NCI-H2227 treated with DMSO at 0.1 percent for 48 hours (cell line): ENCODE results near the gene USP20.
A peak's percentile ranks its signal among the peaks of the same experiment; 100 is the strongest.

ENCODE experiments used
- DNase-seq: peaks from one replicate; lab custom pipeline; 2025; lab: John Stamatoyannopoulos, UW

USP20 gene

DNA sequence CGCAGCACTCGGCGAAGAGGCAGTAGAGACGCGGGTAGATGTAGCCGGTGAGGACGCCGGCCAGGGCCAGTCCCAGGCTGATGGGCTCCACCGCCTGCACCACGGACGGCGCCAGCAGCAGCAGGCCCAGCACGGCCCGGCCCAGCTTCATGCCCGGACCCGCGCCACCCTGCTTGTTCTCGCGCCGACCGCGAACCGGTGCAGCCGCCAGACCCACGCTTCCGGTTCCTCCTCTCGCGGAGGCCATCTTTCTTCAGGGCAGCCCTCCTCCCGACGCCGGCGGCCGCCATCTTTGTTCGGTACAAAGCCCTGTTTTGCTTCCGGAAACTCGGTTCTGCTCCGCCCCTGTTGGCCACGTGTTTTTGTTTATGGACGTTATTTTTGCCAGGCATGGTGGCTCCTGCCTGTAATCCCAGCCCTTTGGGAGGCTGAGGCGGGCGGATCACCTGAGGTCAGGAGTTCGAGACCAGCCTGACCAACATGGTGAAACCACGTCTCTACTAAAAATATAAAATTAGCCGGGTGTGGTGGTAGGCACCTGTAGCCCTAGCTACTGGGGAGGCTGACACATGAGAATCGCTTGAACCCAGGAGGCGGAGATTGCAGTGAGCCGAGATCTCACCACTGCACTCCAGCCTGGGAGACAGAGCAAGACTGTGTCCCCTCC is 11.2 kb upstream of the USP20 start, which contains the start of gene TOR1A:
Gene TOR1A, minus strand, starts transcription at position 202 of the 667 bp plus-strand sequence. Its CDS starts 51 bp downstream, at position 151.
- peak; percentile 81 for DNase-seq

DNA sequence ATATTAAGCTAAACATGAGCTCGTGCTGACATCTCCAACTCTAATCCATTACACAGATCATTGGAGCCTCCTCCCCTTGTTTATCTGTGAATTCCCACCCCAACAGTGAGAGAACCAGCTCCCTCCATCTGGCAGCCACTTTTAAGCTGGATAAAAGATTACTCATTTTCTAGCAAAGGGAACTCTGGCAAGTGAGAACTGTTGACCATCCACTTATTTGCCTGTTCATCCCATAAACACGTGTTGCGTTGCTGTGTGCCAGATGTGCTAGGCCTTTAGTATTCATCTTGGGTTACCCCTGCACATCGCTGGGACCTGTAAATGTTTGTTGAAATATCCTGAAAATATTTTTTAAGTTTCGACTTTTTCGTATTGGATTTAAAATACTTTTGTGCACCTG is 8.9 kb upstream of the USP20 start:
- DNase-seq, result no peak

DNA sequence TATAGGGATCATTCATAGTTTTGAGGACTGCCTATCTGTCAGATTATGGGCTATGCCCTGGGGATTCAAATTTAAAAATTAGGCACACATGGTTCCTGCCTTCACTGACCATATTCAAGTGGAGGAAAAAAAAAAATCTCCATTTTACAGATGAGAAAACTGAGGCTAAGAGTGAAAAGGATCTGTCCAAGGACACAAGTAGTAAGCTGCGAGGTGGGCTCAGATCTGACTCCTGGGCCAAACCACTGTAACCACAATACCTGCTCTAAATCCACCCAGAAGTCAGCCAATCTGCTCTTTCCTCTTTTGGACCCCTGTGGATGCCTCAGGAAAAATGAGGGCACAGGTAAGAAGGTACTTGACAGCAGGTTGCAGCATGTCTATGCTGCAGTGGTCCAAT is 8.5 kb upstream of the USP20 start:
- DNase-seq, result no peak

DNA sequence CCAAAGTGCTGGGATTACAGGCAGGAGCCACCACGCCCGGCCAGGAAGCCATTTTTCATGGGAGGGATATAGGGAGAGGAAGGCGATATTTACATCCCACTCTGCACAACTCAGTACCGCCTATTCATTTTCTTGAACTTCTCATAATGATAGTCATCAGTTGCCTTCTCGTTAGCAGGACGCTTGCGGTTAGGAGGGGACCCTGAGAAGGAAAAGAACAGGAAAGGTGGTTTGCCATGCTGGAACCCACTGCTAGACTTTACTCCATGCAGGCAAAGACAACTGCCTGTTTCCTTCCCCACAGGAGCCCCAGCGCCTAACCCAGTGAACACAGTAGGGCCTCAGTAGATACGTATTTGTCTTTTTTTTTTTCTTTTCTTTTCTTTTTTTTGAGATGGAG is 7.2 kb upstream of the USP20 start:
- DNase-seq, result no peak

DNA sequence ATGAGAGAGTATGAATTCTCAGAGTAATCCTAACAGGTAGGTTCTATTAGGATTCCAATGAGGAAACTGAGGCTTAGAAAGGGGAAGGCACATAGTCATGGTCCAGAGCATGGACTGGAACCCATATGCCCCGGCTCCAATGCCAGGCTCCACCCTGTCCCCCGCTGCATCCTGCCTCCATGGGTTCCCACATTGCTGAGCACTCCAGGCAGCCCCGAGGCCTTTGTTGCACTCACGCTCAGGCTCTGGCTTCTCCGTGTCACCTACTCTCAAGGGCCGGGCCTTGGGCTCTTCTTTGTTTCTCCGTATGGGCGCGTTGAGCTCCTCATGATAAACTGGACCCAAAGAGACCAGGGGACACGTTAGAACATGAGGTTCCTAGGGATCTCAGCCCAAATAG is 6.3 kb upstream of the USP20 start:
- DNase-seq, result no peak

DNA sequence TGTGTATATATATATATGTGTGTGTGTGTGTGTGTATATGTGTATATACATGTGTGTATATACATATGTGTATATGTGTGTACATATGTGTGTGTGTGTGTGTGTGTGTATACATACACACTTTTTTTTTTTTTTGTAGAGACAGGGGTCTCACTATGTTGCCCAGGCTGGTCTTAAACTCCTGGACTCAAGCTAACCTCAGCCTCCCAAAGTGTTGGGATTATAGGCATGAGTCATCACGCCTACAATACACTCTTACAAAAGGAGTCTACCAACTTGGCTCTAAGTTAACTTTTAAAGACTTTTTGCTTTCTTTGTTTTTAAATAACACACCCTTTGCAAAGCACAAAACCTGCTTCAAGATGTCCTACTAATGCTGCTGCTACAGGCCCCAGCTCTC is 2.3 kb upstream of the USP20 start:
- DNase-seq, result no peak

DNA sequence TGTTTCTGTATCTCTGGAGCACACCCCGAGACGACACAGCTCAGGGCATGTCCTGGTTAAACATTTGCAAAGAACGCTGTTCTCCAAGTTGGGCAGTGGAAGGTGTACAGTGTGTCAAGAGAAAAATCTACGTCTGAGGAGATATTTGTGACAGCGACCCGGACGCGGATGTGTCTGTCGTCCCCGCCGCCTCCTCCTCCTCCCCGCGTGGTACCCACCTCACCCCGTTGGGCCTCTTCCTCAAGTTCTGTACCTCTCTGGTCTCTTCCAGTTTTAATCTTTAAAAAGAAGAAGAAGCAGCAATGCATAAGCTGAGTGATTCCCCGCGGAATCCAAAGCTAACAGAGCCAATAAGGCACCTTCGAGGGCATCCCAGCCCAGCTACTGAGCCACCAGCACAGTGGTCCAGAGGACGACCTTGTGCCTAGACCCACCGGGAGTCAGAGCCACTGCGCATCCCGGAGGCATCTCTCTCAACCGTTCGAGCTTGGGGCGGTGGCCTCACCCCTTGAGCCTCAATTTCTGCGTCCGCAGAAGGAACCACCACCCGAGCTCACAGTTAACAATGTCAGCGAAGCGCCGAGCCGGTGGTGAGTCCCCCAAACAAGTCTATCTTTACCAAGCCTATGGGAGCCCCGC is 650 bp upstream of the USP20 start:
- DNase-seq, result no peak

DNA sequence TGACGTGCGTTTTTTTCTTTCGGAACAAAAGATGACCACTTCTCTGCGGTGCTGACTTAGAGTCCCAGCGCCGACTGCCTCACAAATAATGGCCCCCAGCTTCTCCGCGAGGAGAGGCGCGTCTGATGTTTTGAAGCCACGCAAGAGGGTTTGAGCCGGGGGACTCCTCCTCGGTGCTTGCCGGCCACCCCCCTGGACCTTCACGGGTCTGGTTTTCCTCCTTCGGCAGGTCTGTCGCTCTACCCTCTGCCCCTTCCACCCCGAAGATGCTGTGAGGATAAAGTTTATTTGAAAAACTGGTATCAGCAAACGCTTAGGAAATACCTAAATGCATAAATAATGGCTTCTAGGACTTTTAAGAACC is 584 bp downstream of the USP20 start:
- no peak for DNase-seq

DNA sequence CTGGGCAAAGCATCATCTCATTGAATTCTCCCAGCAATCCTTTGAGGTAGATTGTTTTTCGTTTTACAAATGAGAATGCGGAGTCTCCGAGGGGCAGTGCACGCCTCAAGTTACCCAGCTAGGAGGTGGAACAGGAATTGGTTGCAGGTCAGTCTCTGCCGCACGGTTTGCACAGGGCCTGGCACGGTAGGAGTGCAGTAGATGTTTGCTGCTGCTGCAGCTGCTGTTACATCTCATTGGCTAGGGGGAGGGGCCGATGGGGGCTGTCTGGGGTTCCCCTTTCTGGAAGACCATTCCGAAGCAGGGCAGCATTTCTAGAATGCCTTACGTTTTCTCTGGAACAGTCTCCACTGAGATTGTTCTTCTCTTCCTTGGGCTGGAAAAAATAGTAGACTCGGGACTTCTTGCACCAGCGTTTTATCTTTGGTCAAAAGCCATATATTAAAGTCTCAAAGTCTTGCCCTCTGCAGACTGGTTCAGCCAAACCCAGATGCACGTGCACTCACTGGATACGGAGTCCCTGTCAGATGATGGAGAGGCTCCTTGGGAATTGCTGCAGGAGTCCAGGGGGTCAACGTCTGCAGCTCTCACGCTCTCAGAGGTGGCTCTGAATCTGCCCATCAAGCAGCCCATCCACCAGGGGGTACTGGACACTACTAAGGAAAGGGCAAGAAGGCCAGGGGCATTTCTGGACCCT is 1.2 kb downstream of the USP20 start:
- DNase-seq, result no peak

DNA sequence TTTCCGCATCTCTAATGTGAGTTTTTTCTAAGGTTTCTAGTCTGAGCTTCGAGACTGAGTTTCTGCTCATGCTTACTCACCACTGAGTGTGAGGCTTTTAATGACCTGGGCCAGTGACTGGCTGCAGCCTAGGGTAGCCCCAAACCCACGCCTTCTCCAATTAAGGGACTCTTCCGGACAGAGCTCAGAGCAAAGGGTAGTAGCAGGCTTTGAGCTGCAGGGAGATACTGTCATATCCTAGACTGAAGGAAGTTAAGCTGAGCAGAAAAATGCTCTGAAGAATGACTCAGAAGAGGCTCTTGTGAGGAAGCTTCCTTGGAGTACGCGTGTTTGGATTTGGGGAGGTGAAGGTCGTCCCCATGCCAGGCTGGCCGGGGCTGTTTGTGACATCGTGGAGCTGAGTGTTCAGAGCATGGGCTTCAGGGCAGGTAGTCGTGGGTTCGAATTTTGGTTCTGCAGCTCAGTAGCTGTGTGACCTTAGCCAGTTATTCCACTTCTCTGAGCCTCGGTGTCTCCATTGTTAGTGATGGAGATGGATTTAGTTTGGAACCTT is 3.5 kb downstream of the USP20 start:
- no peak for DNase-seq

DNA sequence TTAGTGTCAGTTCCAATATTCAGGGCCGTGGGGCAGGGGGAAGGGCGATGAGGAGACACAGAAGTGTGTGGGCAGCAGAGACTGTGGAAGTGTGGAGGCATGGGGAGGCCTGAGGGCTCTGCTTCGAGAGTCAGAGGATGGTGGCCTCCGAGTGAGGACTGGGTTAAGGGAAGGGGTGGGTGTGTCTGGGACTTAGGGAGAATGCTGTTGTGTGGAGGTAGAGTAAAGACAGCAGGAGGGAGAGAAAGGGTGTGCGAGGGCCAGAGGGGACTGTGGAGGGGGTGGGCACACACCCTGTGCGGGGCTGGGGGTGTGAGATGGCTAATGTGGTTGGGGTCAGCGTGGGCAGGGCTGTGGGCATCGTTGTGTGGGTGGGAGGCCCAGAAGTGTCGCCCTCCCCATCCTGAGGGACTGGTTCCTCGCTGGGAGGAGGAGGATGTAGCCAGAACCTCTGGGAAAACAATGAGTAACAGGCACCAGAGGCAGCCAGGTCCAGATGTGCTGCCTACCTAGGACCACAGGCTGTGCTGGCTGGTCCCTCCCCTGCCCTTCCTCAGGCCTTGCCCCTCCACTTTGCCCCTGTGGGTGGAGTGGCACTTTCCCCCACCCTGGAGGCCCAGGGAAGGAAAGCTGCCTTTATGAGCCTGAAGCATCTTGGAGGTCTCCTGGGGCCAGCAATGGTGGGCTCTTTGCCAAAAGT is 4.2 kb downstream of the USP20 start:
- DNase-seq, result no peak

DNA sequence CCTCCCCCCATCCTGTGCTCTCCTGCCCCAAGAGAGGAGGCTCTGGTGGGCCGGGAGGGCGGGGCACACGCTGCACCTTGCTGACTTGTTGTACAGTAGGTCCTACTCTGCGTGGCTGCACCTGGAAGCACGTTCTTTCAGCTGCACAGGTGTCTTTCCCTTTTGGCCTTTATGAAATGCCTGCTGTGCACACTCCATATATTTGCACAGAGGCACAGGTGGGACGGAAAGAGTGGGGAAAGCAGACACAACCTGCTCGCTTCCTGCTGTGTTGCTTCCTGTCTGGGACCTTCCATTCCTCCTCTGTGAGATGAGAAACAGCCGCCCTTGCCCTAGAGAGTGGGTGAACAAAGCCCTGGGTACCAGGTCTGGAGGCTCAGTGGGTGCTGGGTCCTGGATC is 4.8 kb downstream of the USP20 start:
- no peak for DNase-seq

DNA sequence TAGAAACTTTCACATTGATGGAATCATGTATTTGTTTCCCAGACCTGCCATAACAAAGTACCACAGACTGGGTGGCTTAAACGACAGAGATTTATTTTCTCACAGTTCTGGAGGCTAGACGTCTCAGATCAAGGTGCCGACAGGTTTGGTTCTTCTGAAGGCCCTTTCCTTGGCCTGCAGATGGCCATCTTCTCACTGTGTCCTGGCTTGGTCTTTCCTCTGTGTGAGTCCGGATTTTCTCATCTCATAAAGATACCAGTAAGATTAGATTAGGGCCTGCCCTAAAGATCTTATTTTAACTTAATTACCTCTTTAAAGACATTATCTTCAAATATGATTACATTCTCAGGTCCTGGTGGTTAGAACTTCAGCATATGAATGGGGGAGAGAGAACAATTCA is 5.8 kb downstream of the USP20 start:
- no peak for DNase-seq

DNA sequence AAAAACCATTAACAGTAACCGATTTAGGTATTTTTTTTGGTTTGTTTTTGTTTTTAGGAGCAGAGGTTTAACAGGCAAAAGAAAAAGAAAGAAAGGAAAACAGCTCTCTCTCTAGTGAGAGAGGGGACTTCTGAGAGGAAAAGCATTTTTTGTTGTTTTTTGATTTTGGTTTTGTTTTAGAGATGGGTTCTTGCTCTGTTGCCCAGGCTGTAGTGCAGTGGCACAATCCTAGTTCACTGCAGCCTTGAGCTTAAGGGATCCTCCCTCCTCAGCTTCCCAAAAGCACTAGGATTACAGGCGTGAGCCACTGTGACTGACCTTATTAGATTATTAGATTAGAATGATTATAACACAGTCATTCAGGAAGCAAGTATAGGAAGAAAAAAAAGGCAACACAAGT is 10.1 kb downstream of the USP20 start:
- no peak for DNase-seq

DNA sequence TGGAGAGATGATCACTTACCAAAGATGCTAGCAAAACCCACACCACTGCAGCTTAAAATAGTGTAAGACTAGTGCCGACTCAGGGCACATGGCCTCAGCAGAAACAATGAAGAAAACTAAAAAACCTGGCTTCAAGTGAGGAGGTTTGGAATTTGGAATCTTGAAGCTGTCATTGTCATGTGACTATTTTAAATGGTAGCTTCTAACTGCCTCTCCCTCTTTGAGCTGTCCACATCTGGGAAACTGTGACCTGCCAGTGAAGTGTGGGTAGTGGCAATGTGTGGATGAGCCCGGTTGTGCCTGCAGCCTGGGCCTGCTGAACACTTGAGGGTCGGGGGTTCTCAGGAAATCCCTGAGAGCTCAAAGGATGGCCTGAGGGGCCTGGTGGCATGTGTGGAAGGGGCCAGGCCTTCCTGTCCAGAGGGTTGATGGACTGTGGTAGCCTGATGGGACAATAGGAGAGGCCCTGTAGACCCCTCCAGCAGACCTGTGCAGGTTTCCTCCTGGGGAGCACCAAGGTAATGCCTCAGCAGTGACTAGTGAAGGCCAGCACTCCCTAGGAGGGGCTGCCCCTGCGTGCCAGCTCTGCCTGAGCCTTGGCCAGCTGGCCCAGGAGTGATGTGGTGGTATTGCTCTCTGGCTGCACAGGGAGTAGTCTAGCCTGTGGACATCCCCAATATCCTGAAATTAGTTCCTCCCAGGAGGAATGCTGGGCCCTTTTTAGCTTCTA is 13.6 kb downstream of the USP20 start:
- no peak for DNase-seq

DNA sequence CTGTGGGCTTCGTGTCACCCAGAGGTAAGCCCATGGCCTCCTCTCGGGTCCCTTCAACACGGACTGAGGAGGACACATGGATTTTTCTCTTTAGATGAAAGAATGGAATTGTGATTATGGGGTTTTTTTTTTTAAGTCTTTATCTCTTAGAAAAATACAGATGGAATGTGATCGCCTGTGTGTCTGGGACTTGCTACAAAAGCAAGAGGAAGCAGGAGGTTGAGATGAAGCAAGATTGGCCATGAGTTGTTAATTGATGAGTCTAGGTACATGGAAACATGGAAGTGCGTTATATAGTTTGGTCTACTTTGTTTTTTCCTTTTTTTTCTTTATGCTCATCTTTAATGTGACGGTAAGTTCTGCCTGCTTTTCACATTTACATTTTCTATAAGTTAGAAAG is 14.6 kb downstream of the USP20 start:
- DNase-seq, result no peak

DNA sequence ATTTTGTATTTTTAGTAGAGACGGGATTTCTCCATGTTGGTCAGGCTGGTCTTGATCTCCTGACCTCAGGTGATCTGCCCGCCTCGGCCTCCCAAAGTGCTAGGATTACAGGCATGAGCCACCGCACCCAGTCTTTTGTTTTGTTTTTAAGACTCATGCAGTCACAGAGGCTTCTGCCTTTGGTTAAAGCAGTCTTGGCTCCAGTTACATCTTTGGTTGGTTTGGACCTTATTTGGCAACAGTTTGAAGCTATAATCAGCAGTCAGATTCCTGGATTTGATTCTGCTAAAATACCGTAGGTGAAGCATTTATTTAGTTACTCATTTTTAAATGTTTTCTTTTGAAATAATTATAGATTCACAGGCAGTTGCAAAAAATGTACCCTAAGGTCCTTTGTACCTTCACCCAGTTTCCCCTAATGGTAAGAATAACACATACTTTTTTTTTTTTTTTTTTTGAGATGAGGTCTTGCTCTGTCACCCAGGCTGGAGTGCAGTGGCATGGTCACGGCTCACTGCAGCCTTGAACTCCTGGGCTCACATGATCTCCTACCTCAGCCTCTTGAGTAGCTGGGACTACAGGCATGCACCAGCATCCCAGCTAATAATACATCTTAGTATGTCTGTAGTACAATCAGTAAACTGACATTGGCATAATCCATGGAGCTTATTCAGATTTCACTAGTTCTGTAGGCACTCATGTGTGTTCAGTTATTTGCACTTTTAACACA is 15.7 kb downstream of the USP20 start:
- no peak for DNase-seq

DNA sequence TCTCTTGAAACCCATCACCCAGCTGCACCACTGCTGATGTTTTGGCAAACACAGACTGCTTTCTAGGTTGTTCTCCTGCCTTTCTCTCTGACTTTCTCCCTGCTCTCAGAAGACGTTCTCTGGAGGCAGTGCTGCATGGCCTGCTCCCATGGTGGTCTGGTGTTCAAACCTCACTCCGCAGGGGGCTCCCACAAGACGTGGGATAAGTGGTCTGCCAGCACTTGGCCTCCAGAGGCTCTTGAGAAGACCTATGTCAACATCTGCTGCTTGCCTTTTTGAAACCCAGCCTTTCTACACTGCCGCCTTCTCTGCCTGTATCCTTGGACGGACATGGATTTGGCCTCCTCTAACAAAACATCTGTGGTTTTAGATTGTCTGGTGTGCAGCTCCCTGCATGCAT is 16.6 kb downstream of the USP20 start:
- DNase-seq, result no peak

DNA sequence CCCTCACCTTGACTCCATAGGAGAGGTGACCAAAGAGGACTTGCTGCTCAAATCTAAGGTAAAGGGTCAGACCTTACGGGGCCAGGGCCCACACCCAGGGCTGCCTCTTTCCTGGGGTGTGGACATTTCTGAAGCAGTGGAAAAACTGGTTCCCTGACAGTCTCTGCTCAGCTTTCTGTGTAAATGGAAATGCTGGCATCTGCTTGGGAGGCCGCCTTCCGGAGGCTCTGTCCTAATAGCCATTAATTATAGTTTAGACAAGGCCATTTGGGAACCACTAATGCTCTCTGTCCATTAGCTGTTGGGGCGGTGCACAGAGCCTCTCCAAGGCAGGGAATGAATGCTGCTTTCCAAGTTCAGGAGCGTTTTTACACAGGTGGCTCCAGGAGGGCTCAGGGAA is 17.3 kb downstream of the USP20 start:
- peak; percentile 75 for DNase-seq

DNA sequence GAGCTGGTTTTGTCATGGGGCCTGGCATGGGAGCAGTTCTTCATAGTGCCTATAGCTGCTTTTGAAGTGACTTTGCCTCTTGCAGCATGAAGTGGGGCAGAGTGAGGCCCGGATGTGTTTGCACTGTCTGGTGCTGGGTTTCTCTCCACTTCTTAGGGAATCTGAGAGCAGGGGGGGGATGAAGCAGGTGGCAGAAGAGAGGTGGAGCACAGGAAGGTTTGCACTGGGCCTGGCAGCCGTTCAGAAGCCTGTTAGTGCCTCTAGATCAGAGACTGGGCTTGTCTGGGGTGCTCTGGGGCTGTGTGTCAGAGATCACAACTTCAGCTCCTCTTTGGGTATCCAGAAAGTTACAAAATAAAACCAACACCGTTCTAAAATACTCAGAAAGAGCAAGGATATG is 18.4 kb downstream of the USP20 start:
- DNase-seq, result no peak

DNA sequence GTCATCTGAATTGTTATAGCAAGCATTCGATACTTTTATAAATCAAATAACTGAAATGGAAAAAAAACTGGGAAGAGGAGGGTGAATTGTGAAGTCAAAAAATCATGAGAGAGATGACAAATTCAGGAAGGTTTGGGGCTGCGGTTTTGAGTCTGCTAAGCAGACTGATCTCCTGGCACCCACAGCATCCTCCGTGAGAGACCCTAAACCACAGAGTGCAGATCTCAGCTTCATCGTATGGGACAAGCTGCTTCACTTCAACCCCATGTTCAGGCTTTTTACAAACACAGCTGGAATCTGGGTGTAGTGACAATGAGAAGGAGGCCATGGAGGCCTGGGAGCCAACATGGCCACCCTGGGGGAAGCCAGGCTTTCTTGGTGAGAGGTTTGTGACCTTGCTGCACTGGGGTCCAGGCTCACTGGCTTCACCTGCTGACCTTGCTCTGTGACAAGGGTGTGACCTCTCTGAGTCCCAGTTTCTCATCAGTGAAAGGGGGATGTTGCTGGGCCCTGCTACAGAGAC is 19.4 kb downstream of the USP20 start:
- no peak for DNase-seq
